T-helper 17 cell (primary cell): ENCODE results near the gene PCDHA11. TPM values are rescaled to one million over a fixed set of nuclear protein-coding genes. Genes with fewer than 3 reads are reported as not detected.
"Not testable (repeated sequence)": the region's sequence is repeated elsewhere in the genome, so short reads cannot be mapped to it uniquely, and the experiment has no call there.

Source experiments
- ATAC-seq: fragments of 150-1000 bp; cut with Tn5 transposase; 2 replicates; pipeline ENCODE4 v1.10.0; 2021; ENCODE audit warnings: mild to moderate bottlenecking, moderate library complexity
- DNase-seq, 3 donors: peaks; one replicate each; pipeline versions ENCODE4 v3.0.0 to v3.0.0-alpha.2; 2020 to 2021
- H3K9me3 ChIP-seq: one replicate; pipeline ENCODE4 v1.7.0; 2013; ENCODE audit warnings: low read length, mild to moderate bottlenecking; ENCODE audit not compliant: control insufficient read depth, poor library complexity, severe bottlenecking
- H3K27ac Mint-ChIP-seq: one replicate; pipeline ENCODE4 v1.8.0; 2022; ENCODE audit warnings: mild to moderate bottlenecking, moderate library complexity, mixed read lengths
- H3K27me3 Mint-ChIP-seq: one replicate; pipeline ENCODE4 v1.8.0; 2022; ENCODE audit warnings: mixed read lengths
- H3K36me3 Mint-ChIP-seq: one replicate; pipeline ENCODE4 v1.8.0; 2022; ENCODE audit warnings: low read depth, mixed read lengths
- H3K4me1 Mint-ChIP-seq: one replicate; pipeline ENCODE4 v1.8.0; 2022; ENCODE audit warnings: mild to moderate bottlenecking, mixed read lengths
- H3K4me3 Mint-ChIP-seq: one replicate; pipeline ENCODE4 v1.8.0; 2022; ENCODE audit warnings: mild to moderate bottlenecking, moderate library complexity, mixed read lengths
- total RNA-seq, 4 donors: library from RNA in 2 of 4; stranded (reverse) in 2 of 4; gene quantifications; one replicate each; pipeline ENCODE4 v1.2.3 and lab custom pipeline; 2022 to 2026

PCDHA11 gene
- total RNA-seq, 2 donors from 2014 or later = not detected

- Mint-ChIP-seq H3K4me1 (no peaks in the 10 kb centered on the region), H3K4me3 (no peak within 1 kb of the TSS), H3K27me3 (no peaks in the 10 kb centered on the region), H3K27ac (no peak within 1 kb of the TSS), H3K36me3 (no peaks in the 10 kb centered on the region)
- no peaks in the 10 kb centered on the region for H3K9me3 ChIP-seq
- ATAC-seq (no peak), DNase-seq (no peak)
These were observed 27.5 kb upstream of the PCDHA11 start, which contains the start of gene PCDHA8 for GRCh38 chr5:140840978-140841962. Gene PCDHA8, plus strand, starts transcription at chr5:140841187. Its CDS starts 135 bp downstream, at chr5:140841322.

- ATAC-seq = no peak
- Mint-ChIP-seq H3K27ac (no peak overlapping the region), H3K4me3 (no peak overlapping the region), H3K27me3 (peaks cover 15% of the 10 kb centered on the region), H3K4me1 (no peaks in the 10 kb centered on the region), H3K36me3 (peaks cover 2% of the 10 kb centered on the region)
- no peaks in the 10 kb centered on the region for H3K9me3 ChIP-seq
- DNase-seq = no peak
These were observed 25.7 kb upstream of the PCDHA11 start for GRCh38 chr5:140842798-140843733.

- DNase-seq, H3K4me1 Mint-ChIP-seq, H3K4me3 Mint-ChIP-seq, H3K27ac Mint-ChIP-seq, H3K9me3 ChIP-seq, H3K36me3 Mint-ChIP-seq, ATAC-seq: not testable (repeated sequence)
- H3K27me3 Mint-ChIP-seq = peaks cover 31% of the 10 kb centered on the region
These were observed 20.3 kb upstream of the PCDHA11 start, which contains the start of gene PCDHA9 for GRCh38 chr5:140848139-140849102. Gene PCDHA9, plus strand, starts transcription at chr5:140848382. Its CDS starts 114 bp downstream, at chr5:140848496.

- H3K27ac Mint-ChIP-seq, H3K4me1 Mint-ChIP-seq, H3K9me3 ChIP-seq, H3K36me3 Mint-ChIP-seq, H3K4me3 Mint-ChIP-seq, DNase-seq, ATAC-seq: not testable (repeated sequence)
- peaks cover 38% of the 10 kb centered on the region for H3K27me3 Mint-ChIP-seq
These were observed 18.7 kb upstream of the PCDHA11 start for GRCh38 chr5:140849831-140850634.

GRCh38 chr5:140855772-140856674 is 12.7 kb upstream of the PCDHA11 start, which contains the start of gene PCDHA10:
Gene PCDHA10, plus strand, starts transcription at chr5:140855897. Its CDS starts 152 bp downstream, at chr5:140856049.
- Mint-ChIP-seq H3K4me3 (no peak within 1 kb of the TSS), H3K27me3 (peaks cover 25% of the 10 kb centered on the region), H3K27ac (no peak within 1 kb of the TSS), H3K4me1 (no peaks in the 10 kb centered on the region), H3K36me3 (no peaks in the 10 kb centered on the region)
- DNase-seq = no peak
- H3K9me3 ChIP-seq = no peaks in the 10 kb centered on the region
- ATAC-seq = no peak

GRCh38 chr5:140857177-140857986 is 11.4 kb upstream of the PCDHA11 start:
- Mint-ChIP-seq H3K36me3 (no peaks in the 10 kb centered on the region), H3K27me3 (peaks cover 28% of the 10 kb centered on the region), H3K4me1 (no peaks in the 10 kb centered on the region), H3K27ac (no peak overlapping the region), H3K4me3 (no peak overlapping the region)
- H3K9me3 ChIP-seq = peaks cover 3% of the 10 kb centered on the region
- no peak for DNase-seq
- no peak for ATAC-seq

- ATAC-seq (no peak), DNase-seq (no peak)
- Mint-ChIP-seq H3K27ac (no peak overlapping the region), H3K27me3 (peaks cover 22% of the 10 kb centered on the region), H3K36me3 (no peaks in the 10 kb centered on the region), H3K4me3 (no peak overlapping the region), H3K4me1 (no peaks in the 10 kb centered on the region)
- H3K9me3 ChIP-seq = peaks cover 3% of the 10 kb centered on the region
These were observed 10.8 kb upstream of the PCDHA11 start for GRCh38 chr5:140857987-140858240.

- Mint-ChIP-seq H3K4me3 (no peak overlapping the region), H3K27ac (no peak overlapping the region), H3K36me3 (no peaks in the 10 kb centered on the region), H3K27me3 (peaks cover 9% of the 10 kb centered on the region), H3K4me1 (no peaks in the 10 kb centered on the region)
- no peak for ATAC-seq
- peaks cover 3% of the 10 kb centered on the region for H3K9me3 ChIP-seq
- DNase-seq = no peak
These were observed 6.1 kb upstream of the PCDHA11 start for GRCh38 chr5:140862441-140863295.

- Mint-ChIP-seq H3K4me3 (no peak overlapping the region), H3K27me3 (peaks cover 18% of the 10 kb centered on the region), H3K36me3 (no peaks in the 10 kb centered on the region), H3K4me1 (no peaks in the 10 kb centered on the region), H3K27ac (no peak overlapping the region)
- no peak for ATAC-seq
- no peak for DNase-seq
- no peaks in the 10 kb centered on the region for H3K9me3 ChIP-seq
These were observed 764 bp downstream of the PCDHA11 start for GRCh38 chr5:140869555-140869886.
